NT2/D1 (cell line): ENCODE results near the gene SYT2.
"Not testable (repeated sequence)": the region's sequence is repeated elsewhere in the genome, so short reads cannot be mapped to it uniquely, and the experiment has no call there.

Experiments used
- DNase-seq: peaks from one replicate; pipeline ENCODE4 v3.0.0-alpha.2; 2011; ENCODE audit warnings: low read depth, low spot score
- H3K27me3 ChIP-seq: 2 replicates; pipeline ENCODE4 v1.6.0; 2011; ENCODE audit warnings: mild to moderate bottlenecking; ENCODE audit not compliant: insufficient read length, insufficient read depth
- H3K36me3 ChIP-seq: 2 replicates; pipeline ENCODE4 v1.6.1; 2011; ENCODE audit warnings: mild to moderate bottlenecking, low read length, mixed read lengths; ENCODE audit not compliant: insufficient read depth, insufficient read length
- H3K4me1 ChIP-seq: 2 replicates; pipeline ENCODE4 v1.5.1; 2011; ENCODE audit not compliant: insufficient read depth, insufficient read length
- H3K4me3 ChIP-seq: 2 replicates; pipeline ENCODE4 v1.5.1; 2011; ENCODE audit warnings: low read depth; ENCODE audit not compliant: insufficient read length
- H3K9ac ChIP-seq: 2 replicates; pipeline ENCODE4 v1.6.0; 2011; ENCODE audit warnings: low read depth; ENCODE audit not compliant: insufficient read length
- H3K9me3 ChIP-seq: 2 replicates; pipeline ENCODE4 v1.5.1; 2011; ENCODE audit warnings: mild to moderate bottlenecking, low read length; ENCODE audit not compliant: insufficient read depth
- SUZ12 ChIP-seq: IDR thresholded peaks from 2 replicates; pipeline ENCODE4 v1.6.1; 2011; ENCODE audit not compliant: insufficient read length, insufficient read depth; ENCODE audit errors: extremely low read depth
- YY1 ChIP-seq: IDR thresholded peaks from 2 replicates; pipeline ENCODE4 v1.6.1; 2011; ENCODE audit not compliant: insufficient read length, insufficient read depth
- ZNF274 ChIP-seq: IDR thresholded peaks from 2 replicates; pipeline ENCODE4 v1.6.1; 2011; ENCODE audit warnings: mild to moderate bottlenecking, low read depth, low read length

SYT2 gene

DNA sequence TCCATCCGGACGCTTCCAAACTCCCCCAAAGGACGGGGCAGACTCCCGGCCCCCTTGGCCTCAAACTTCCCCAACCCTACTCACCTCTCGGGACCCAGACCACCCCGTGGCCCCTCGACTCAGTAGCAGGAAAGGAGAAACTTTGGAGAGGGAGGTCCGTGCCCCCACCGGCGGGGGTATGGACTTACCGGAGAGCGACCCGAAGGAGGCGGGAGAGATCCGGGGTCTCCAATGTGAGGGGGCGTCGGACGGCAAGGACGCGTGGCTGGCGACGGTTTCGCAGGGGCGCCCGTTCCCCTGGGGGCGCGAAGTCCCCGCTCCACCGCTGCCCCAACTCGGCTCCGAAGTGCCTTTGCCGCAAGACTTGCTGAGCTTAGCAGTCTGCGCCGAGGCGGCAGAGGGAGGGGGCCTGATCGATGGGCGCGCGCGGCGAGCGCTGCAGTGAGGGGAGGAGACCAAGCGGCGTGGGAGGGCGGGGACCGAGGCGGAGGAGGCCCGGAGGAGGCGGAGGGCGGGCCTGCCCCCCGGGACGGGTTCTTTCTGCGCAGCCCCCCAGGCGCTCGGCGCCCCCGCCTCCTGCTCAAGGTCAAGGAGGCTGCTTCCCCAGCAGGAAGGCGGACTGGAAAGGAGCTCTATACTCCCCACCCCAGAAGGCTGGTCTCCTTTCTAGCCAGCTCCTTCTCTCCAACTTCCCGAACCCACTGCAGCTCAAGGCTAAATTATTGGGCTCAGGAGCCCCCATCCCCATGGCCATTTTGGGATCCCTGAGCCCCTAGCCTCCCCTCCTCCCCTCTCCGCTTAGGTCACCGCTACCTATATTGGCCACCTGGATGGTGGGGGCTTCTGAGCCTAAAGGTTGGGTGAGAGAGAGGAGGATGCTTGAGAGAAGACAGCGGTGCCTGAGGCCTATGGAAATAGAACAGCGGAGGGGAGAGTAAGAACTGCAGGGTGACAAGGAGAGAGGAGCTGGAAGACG is at the start of gene SYT2:
Gene SYT2, minus strand, starts transcription at position 385 of the 976 bp plus-strand sequence. CDS start 104,682 bp downstream, outside the sequence.
- TF ChIP-seq SUZ12 (no peak), YY1 (no peak), ZNF274 (no peak)
- DNase-seq, result peak; percentile 58
- Histone ChIP-seq H3K27me3 (peaks cover 30% of the 10 kb centered on the region), H3K36me3 (no peaks in the 10 kb centered on the region), H3K4me3 (peak within 1 kb of the TSS; percentile 79), H3K9ac (peak within 1 kb of the TSS; percentile 92), H3K9me3 (no peaks in the 10 kb centered on the region), H3K4me1 (peaks cover 20% of the 10 kb centered on the region)

DNA sequence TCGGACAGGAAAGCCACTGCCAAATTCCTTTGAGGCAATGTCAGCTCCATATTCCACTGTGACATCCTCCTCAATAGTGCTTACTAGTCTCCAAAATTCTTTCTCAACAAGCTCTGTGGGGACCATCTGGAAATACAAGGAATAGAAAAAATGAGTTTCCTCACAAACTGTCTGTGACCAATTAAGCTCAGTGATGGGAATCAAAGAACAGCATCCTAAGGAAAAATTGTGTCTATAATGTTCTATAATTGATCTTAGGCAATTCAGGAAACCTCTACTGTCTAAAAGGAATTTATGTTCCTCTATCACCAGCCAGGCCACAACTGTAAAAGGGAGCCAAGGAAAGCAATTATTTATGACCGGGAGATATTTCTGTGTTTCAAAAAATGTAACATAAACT is 46.1 kb upstream of the SYT2 start:
- peaks cover 89% of the 10 kb centered on the region for H3K36me3 ChIP-seq
- H3K9ac ChIP-seq, result no peak overlapping the region
- DNase-seq, result no peak
- TF ChIP-seq ZNF274 (no peak), YY1 (no peak), SUZ12 (no peak)
- H3K4me1 ChIP-seq, result no peaks in the 10 kb centered on the region
- H3K4me3 ChIP-seq, result no peak overlapping the region
- no peaks in the 10 kb centered on the region for H3K27me3 ChIP-seq
- H3K9me3 ChIP-seq, result no peaks in the 10 kb centered on the region

DNA sequence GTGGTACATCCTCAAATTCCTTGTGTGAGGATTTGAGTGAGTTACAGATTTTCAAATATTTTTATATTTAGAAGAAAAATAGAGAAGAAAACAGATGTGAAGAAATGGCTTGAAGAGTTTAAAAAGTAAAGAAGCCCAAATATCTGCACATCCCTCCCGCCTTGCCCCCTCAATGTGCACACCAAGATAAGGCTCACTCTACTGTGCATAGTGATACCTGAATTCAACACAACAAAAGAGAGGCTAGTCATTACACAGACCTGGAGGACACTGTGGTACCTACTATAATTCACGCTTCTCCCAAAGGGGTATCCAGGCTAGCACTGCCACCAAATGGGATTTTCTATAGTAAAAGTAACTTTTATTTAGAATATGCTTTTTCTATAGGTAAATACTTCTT is 44.0 kb upstream of the SYT2 start:
- Histone ChIP-seq H3K4me1 (no peaks in the 10 kb centered on the region), H3K9me3 (no peaks in the 10 kb centered on the region), H3K27me3 (no peaks in the 10 kb centered on the region), H3K4me3 (no peak overlapping the region), H3K9ac (no peak overlapping the region), H3K36me3 (peaks cover 88% of the 10 kb centered on the region)
- TF ChIP-seq SUZ12 (no peak), YY1 (no peak)
- no peak for DNase-seq

DNA sequence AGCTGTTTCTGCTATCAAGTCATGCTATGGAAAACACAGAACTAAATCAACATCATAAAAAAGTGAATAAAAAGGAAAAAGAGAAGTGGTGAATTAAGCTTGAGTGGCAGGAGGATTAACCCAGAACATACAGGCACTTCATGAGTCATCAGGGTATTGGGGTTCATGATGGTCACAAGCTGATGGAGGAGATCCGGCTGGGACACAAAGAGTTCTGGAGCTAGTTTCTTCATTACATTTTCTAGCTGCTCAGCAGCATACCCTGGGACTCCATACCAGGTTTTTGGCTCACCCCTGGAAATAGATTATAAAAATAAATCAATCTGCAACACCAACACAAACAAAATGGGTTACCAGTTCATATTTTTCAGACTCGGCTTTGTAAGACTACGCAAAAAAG is 42.5 kb upstream of the SYT2 start:
- Histone ChIP-seq H3K9me3 (no peaks in the 10 kb centered on the region), H3K4me1 (no peaks in the 10 kb centered on the region), H3K4me3 (no peak overlapping the region), H3K36me3 (peaks cover 88% of the 10 kb centered on the region), H3K27me3 (no peaks in the 10 kb centered on the region), H3K9ac (no peak overlapping the region)
- TF ChIP-seq SUZ12, result no peak
- TF ChIP-seq ZNF274, result no peak
- TF ChIP-seq YY1, result no peak
- no peak for DNase-seq

DNA sequence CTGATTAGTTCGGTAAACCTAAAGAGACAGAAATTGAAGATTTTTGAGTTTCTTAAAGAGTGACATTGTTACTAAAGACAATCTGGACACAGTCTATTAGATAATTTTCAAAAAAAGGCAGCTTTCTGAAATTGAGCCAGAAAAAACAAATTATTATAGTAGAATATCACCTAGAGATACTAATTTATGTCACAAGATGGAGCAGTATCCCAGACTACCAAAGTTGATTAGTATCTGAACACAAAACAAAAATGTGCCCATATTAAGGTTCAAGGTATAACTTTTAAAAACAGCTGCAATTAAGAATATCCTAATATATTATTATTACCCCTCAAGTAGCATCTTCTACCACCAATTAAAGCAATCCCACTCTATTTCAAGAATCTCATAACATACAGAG is 40.5 kb upstream of the SYT2 start:
- no peaks in the 10 kb centered on the region for H3K27me3 ChIP-seq
- no peaks in the 10 kb centered on the region for H3K4me1 ChIP-seq
- no peaks in the 10 kb centered on the region for H3K9me3 ChIP-seq
- H3K4me3 ChIP-seq, result no peak overlapping the region
- no peak for DNase-seq
- no peak for TF ChIP-seq YY1
- TF ChIP-seq SUZ12, result no peak
- no peak for TF ChIP-seq ZNF274
- H3K36me3 ChIP-seq, result peaks cover 80% of the 10 kb centered on the region
- H3K9ac ChIP-seq, result no peak overlapping the region

DNA sequence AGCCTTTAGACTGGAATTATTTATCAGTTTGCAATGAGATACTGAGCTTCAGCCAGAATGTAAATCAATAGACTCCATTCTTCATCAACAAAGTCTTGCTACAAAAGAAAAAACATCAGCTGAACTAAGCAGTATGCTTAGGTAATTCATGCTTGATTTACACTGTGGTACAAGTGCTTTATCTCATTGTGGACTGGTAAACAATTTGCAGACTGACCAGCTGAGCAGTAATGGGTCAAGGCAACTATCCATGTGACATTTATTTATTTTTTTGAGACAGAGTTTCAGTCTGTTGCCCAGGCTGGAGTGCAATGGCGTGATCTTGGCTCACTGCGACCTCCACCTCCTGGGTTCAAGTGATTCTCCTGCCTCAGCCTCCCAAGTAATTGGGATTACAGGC is 39.8 kb upstream of the SYT2 start:
- H3K4me3 ChIP-seq, result no peak overlapping the region
- no peak overlapping the region for H3K9ac ChIP-seq
- peaks cover 1% of the 10 kb centered on the region; the same call in 1 of the 2 replicates for H3K9me3 ChIP-seq
- no peak for DNase-seq
- H3K36me3 ChIP-seq, result peaks cover 80% of the 10 kb centered on the region
- H3K27me3 ChIP-seq, result no peaks in the 10 kb centered on the region
- H3K4me1 ChIP-seq, result no peaks in the 10 kb centered on the region
- TF ChIP-seq ZNF274 (no peak), YY1 (no peak), SUZ12 (no peak)

DNA sequence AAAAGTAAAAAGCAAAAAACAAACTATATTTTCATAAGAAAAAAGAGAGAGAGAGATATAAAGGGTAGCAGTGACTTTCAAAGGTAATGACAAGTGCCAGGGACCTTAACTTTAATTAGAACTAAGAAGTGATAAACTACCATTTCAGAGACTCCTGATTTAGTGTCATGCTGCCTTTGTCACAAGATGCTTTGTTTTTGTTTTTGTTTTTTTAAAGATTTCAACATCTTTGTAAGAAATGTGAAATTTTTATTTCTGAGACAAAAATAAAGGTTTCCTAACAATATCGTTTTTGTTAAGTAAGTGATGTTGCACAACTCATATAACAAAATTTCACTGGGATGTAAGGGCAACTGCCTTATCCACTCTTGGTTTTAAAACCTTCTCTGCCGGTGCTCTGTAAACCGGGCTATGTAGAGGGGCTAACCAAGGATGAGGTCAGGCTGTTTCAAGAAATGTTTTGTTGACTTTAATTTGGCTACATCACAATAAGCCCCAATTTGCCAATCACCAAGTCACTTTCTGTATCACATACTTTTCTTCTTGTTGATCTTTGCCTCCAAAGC is 35.2 kb upstream of the SYT2 start:
- Histone ChIP-seq H3K9ac (no peak overlapping the region), H3K4me1 (no peaks in the 10 kb centered on the region), H3K4me3 (no peak overlapping the region), H3K27me3 (no peaks in the 10 kb centered on the region), H3K36me3 (peaks cover 79% of the 10 kb centered on the region), H3K9me3 (peaks cover 22% of the 10 kb centered on the region; the same call in 1 of the 2 replicates)
- no peak for DNase-seq
- TF ChIP-seq YY1, result no peak
- no peak for TF ChIP-seq ZNF274
- TF ChIP-seq SUZ12, result no peak

DNA sequence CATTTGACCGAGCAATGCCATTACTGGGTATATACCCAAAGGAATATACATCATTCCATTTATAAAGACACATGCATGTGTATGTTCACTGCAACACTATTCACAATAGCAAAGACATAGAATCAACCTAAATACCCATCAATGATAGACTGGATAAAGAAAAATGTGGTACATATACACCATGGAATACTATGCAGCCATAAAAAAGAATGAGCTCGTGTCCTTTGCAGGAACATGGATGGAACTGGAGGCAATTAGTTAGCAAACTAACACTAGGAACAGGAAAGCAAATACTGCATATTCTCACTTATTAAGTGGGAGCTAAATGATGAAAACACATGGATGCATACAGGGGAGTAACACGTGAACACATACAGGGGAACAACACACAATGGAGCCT is 34.5 kb upstream of the SYT2 start:
- Histone ChIP-seq H3K9me3 (peaks cover 24% of the 10 kb centered on the region; the same call in 1 of the 2 replicates), H3K36me3 (peaks cover 75% of the 10 kb centered on the region)
- not testable (repeated sequence) for DNase-seq, H3K4me1 ChIP-seq, H3K27me3 ChIP-seq, H3K9ac ChIP-seq, H3K4me3 ChIP-seq
